Activated CD4-positive, alpha-beta T cell treated with anti-CD3 and anti-CD28 coated beads, Interleukin-2, amount 10 ng/mL, durations not matched to agents 7 days and 5 days (primary cell): ENCODE data around the gene CYP2W1. TPM values are rescaled to one million over a fixed set of nuclear protein-coding genes. Genes with fewer than 3 reads are reported as not detected.

Experiments
- CTCF ChIA-PET: fragments of 350-600 bp; sonication (Branson Sonifier 250); formaldehyde crosslinking; loops from one replicate; lab custom pipeline; 2021; ENCODE audit warnings: antibody characterized with exemption; lab: Charles Lee
- POLR2A ChIA-PET: fragments of 350-600 bp; sonication (Branson Sonifier 250); formaldehyde crosslinking; loops from one replicate; lab custom pipeline; 2021; ENCODE audit warnings: antibody characterized with exemption; lab: Charles Lee
- DNase-seq: peaks from one replicate; pipeline ENCODE4 v3.0.0-alpha.2; 2020
- H3K27ac Mint-ChIP-seq: one replicate; pipeline ENCODE4 v1.8.0; 2021; ENCODE audit warnings: mild to moderate bottlenecking, moderate library complexity, mixed read lengths
- H3K27me3 Mint-ChIP-seq: one replicate; pipeline ENCODE4 v1.8.0; 2021; ENCODE audit warnings: mixed read lengths
- H3K36me3 Mint-ChIP-seq: one replicate; pipeline ENCODE4 v1.8.0; 2021; ENCODE audit warnings: low read depth, mixed read lengths
- H3K4me1 Mint-ChIP-seq: one replicate; pipeline ENCODE4 v1.8.0; 2021; ENCODE audit warnings: mixed read lengths
- H3K4me3 Mint-ChIP-seq: one replicate; pipeline ENCODE4 v1.8.0; 2021; ENCODE audit warnings: mild to moderate bottlenecking, moderate library complexity, mixed read lengths
- H3K9me3 Mint-ChIP-seq: one replicate; pipeline ENCODE4 v1.8.0; 2021; ENCODE audit warnings: mixed read lengths
- total RNA-seq, 2 experiments: library from RNA; stranded (reverse); gene quantifications; one replicate each; pipeline ENCODE4 v1.2.3, GENCODE V29; 2021

CYP2W1 gene
- total RNA-seq, 2 experiments from 2014 or later: not detected

GRCh38 chr7:1014681-1015080, 31.7 kb downstream of the CYP2W1 start:
- Mint-ChIP-seq H3K4me1 (peaks cover 23% of the 10 kb centered on the region), H3K4me3 (no peak overlapping the region), H3K9me3 (no peaks in the 10 kb centered on the region), H3K27me3 (no peaks in the 10 kb centered on the region), H3K27ac (no peak overlapping the region), H3K36me3 (peaks cover 7% of the 10 kb centered on the region)
- ChIA-PET CTCF (no interaction called here), POLR2A (no interaction called here)
- no peak for DNase-seq

GRCh38 chr7:1015196-1016121, 32.5 kb downstream of the CYP2W1 start:
- DNase-seq: no peak
- peaks cover 7% of the 10 kb centered on the region for H3K36me3 Mint-ChIP-seq
- no peak overlapping the region for H3K4me3 Mint-ChIP-seq
- ChIA-PET CTCF (no interaction called here), POLR2A (no interaction called here)
- H3K27ac Mint-ChIP-seq: peak overlapping the region; percentile 46
- H3K4me1 Mint-ChIP-seq: peaks cover 23% of the 10 kb centered on the region
- H3K27me3 Mint-ChIP-seq: no peaks in the 10 kb centered on the region
- H3K9me3 Mint-ChIP-seq: no peaks in the 10 kb centered on the region

GRCh38 chr7:1016577-1017531, 33.9 kb downstream of the CYP2W1 start:
- ChIA-PET CTCF (no interaction called here), POLR2A (no interaction called here)
- Mint-ChIP-seq H3K36me3 (peaks cover 10% of the 10 kb centered on the region), H3K4me1 (peaks cover 14% of the 10 kb centered on the region), H3K27me3 (no peaks in the 10 kb centered on the region), H3K4me3 (no peak overlapping the region), H3K27ac (no peak overlapping the region), H3K9me3 (peaks cover 5% of the 10 kb centered on the region)
- no peak for DNase-seq

- POLR2A ChIA-PET: no interaction called here
Observed at GRCh38 chr7:1017586-1018333, 34.8 kb downstream of the CYP2W1 start.

GRCh38 chr7:1018334-1018695, 35.3 kb downstream of the CYP2W1 start:
- DNase-seq: no peak
- ChIA-PET POLR2A (no interaction called here), CTCF (interaction anchor here (1.2 to 4.8 kb wide), 3 partner anchors 24 to 456 kb away, joined by 3 to 23 read pairs (median 4); no protein-coding TSS in a partner anchor)
- peak overlapping the region; percentile 25 for H3K27ac Mint-ChIP-seq
- peaks cover 13% of the 10 kb centered on the region for H3K36me3 Mint-ChIP-seq
- peaks cover 11% of the 10 kb centered on the region for H3K9me3 Mint-ChIP-seq
- H3K4me1 Mint-ChIP-seq: peaks cover 14% of the 10 kb centered on the region
- H3K4me3 Mint-ChIP-seq: no peak overlapping the region
- H3K27me3 Mint-ChIP-seq: no peaks in the 10 kb centered on the region

More at GRCh38 chr7:1017586-1018333, 34.8 kb downstream of the CYP2W1 start:
- Mint-ChIP-seq H3K4me3 (no peak overlapping the region), H3K36me3 (peaks cover 13% of the 10 kb centered on the region), H3K27ac (no peak overlapping the region), H3K4me1 (peaks cover 14% of the 10 kb centered on the region), H3K27me3 (no peaks in the 10 kb centered on the region), H3K9me3 (peaks cover 11% of the 10 kb centered on the region)
- DNase-seq: no peak
- CTCF ChIA-PET: interaction anchor here (4.8 kb wide), 1 partner anchor 23 kb away, joined by 23 read pairs; no protein-coding TSS in a partner anchor

GRCh38 chr7:1019255-1019785, 36.3 kb downstream of the CYP2W1 start:
- DNase-seq: no peak
- POLR2A ChIA-PET: no interaction called here
- peaks cover 8% of the 10 kb centered on the region for H3K4me1 Mint-ChIP-seq
- H3K9me3 Mint-ChIP-seq: peaks cover 11% of the 10 kb centered on the region
- peaks cover 13% of the 10 kb centered on the region for H3K36me3 Mint-ChIP-seq
- no peaks in the 10 kb centered on the region for H3K27me3 Mint-ChIP-seq
- CTCF ChIA-PET: interaction anchor here (1.2 to 4.8 kb wide), 3 partner anchors 25 to 455 kb away, joined by 3 to 23 read pairs (median 4); no protein-coding TSS in a partner anchor
- no peak overlapping the region for H3K4me3 Mint-ChIP-seq
- H3K27ac Mint-ChIP-seq: no peak overlapping the region

- DNase-seq: no peak
- H3K36me3 Mint-ChIP-seq: peaks cover 13% of the 10 kb centered on the region
- H3K27me3 Mint-ChIP-seq: no peaks in the 10 kb centered on the region
- H3K4me1 Mint-ChIP-seq: peaks cover 8% of the 10 kb centered on the region
- no peak overlapping the region for H3K27ac Mint-ChIP-seq
- peaks cover 11% of the 10 kb centered on the region for H3K9me3 Mint-ChIP-seq
- ChIA-PET CTCF (interaction anchor here (1.2 to 4.8 kb wide), 2 partner anchors 26 to 46 kb away, joined by 4 to 23 read pairs; no protein-coding TSS in a partner anchor), POLR2A (no interaction called here)
- H3K4me3 Mint-ChIP-seq: no peak overlapping the region
Observed at GRCh38 chr7:1019789-1020610, 37.0 kb downstream of the CYP2W1 start.

GRCh38 chr7:1020849-1021251, 37.9 kb downstream of the CYP2W1 start:
- CTCF ChIA-PET: interaction anchor here (1.3 to 4.8 kb wide), 2 partner anchors 23 to 26 kb away, joined by 4 to 23 read pairs; partner anchors contain the start of gene GPR146
- DNase-seq: no peak

GRCh38 chr7:1021366-1021765, 38.4 kb downstream of the CYP2W1 start:
- H3K9me3 Mint-ChIP-seq: peaks cover 11% of the 10 kb centered on the region
- ChIA-PET POLR2A (interaction anchor here (0.6 kb wide), 1 partner anchor 9 kb away, joined by 3 read pairs; no protein-coding TSS in a partner anchor), CTCF (interaction anchor here (0.6 to 4.8 kb wide), 3 partner anchors 8 to 27 kb away, joined by 3 to 23 read pairs (median 4); partner anchors contain the start of gene GPR146)
- no peaks in the 10 kb centered on the region for H3K27me3 Mint-ChIP-seq
- H3K4me1 Mint-ChIP-seq: peaks cover 8% of the 10 kb centered on the region
- H3K4me3 Mint-ChIP-seq: no peak overlapping the region
- no peak for DNase-seq
- H3K36me3 Mint-ChIP-seq: peaks cover 13% of the 10 kb centered on the region
- no peak overlapping the region for H3K27ac Mint-ChIP-seq

More at GRCh38 chr7:1020849-1021251, 37.9 kb downstream of the CYP2W1 start:
- no peak overlapping the region for H3K4me3 Mint-ChIP-seq
- H3K27me3 Mint-ChIP-seq: no peaks in the 10 kb centered on the region
- peaks cover 11% of the 10 kb centered on the region for H3K9me3 Mint-ChIP-seq
- POLR2A ChIA-PET: no interaction called here
- no peak overlapping the region for H3K27ac Mint-ChIP-seq
- peaks cover 8% of the 10 kb centered on the region for H3K4me1 Mint-ChIP-seq
- H3K36me3 Mint-ChIP-seq: peaks cover 13% of the 10 kb centered on the region

GRCh38 chr7:1021931-1022330, 39.0 kb downstream of the CYP2W1 start:
- Mint-ChIP-seq H3K27ac (no peak overlapping the region), H3K4me3 (no peak overlapping the region), H3K27me3 (no peaks in the 10 kb centered on the region), H3K9me3 (peaks cover 11% of the 10 kb centered on the region), H3K36me3 (peaks cover 15% of the 10 kb centered on the region), H3K4me1 (peaks cover 14% of the 10 kb centered on the region)
- ChIA-PET POLR2A (interaction anchor here (0.6 kb wide), 1 partner anchor 10 kb away, joined by 3 read pairs; no protein-coding TSS in a partner anchor), CTCF (interaction anchor here (0.6 to 4.8 kb wide), 3 partner anchors 9 to 28 kb away, joined by 3 to 23 read pairs (median 4); partner anchors contain the start of gene GPR146)
- DNase-seq: no peak

- H3K9me3 Mint-ChIP-seq: peaks cover 11% of the 10 kb centered on the region
- DNase-seq: no peak
- H3K4me3 Mint-ChIP-seq: no peak overlapping the region
- ChIA-PET CTCF (interaction anchor here (0.7 to 4.8 kb wide), 3 partner anchors 22 to 43 kb away, joined by 3 to 23 read pairs (median 4); partner anchors contain the start of gene GPR146), POLR2A (no interaction called here)
- no peak overlapping the region for H3K27ac Mint-ChIP-seq
- H3K27me3 Mint-ChIP-seq: no peaks in the 10 kb centered on the region
- peaks cover 15% of the 10 kb centered on the region for H3K36me3 Mint-ChIP-seq
- peaks cover 16% of the 10 kb centered on the region for H3K4me1 Mint-ChIP-seq
Observed at GRCh38 chr7:1022356-1022755, 39.4 kb downstream of the CYP2W1 start.
